TTC549 (cell line): ENCODE results near the gene ETNPPL.

Experiments
- FAIRE-seq: peaks from 2 replicates; lab custom pipeline; 2012; peaks lifted over from hg19 to GRCh38; lab: Jason Lieb, UNC

ETNPPL gene

GRCh38 chr4:108695062-108695461 is 67.8 kb downstream of the ETNPPL start:
- no peak for FAIRE-seq

GRCh38 chr4:108694423-108694822 is 68.4 kb downstream of the ETNPPL start:
- no peak for FAIRE-seq

DNA sequence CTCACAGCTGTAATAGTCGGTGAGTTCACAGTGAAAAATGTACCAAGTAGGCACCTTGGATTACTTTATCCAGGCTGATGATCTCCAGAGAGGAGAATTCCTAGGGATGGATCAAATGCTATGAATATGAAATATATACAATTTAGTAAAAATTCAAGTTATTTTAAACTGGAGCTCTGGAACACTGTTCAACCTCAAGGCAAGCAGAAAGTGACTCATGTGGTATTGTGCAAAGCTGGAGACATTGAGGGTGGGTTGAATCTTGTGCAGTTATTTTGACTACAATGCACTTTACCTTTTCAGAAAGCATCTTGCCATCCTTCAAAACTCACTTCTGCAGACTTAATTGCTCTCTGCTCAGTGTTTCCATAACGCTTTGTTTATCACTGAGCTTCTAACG is 69.0 kb downstream of the ETNPPL start:
- FAIRE-seq = no peak

DNA sequence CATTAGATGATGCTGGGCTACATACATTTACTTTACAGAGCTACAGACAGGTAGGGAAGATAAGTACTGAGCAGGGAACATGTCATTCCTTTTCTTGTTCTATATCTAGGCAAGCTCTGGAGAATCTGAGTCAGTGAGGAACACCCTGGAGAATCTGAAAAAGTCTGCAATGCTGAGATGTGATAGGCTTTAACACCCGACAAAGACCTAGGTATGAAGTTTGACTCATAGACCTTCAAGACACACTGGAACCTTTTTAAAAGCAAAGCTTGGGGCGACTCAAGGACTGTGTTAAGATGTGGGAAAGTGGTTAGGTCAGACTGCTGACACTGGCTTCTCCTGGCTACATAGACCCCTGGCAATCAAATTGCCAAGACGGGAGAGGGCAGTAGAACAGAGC is 69.6 kb downstream of the ETNPPL start:
- FAIRE-seq = no peak
